HUES64 (cell line): ENCODE results near the gene DISC1.

Source experiments
- H3K27ac ChIP-seq: 2 replicates; pipeline ENCODE4 v1.7.0; 2013; ENCODE audit warnings: low read depth, low read length, inconsistent platforms
- H3K27me3 ChIP-seq: 2 replicates; pipeline ENCODE4 v1.6.1; 2013; ENCODE audit warnings: mild to moderate bottlenecking, low read length; ENCODE audit not compliant: insufficient read depth
- H3K36me3 ChIP-seq: 2 replicates; pipeline ENCODE4 v1.6.1; 2013; ENCODE audit warnings: mild to moderate bottlenecking, low read length; ENCODE audit not compliant: insufficient read depth
- H3K4me1 ChIP-seq: 2 replicates; pipeline ENCODE4 v1.6.1; 2013; ENCODE audit warnings: mild to moderate bottlenecking, low read length, moderate library complexity; ENCODE audit not compliant: insufficient read depth
- H3K4me3 ChIP-seq: 2 replicates; pipeline ENCODE4 v1.5.1; 2013; ENCODE audit warnings: mild to moderate bottlenecking, low read length, moderate library complexity
- H3K9ac ChIP-seq: 2 replicates; pipeline ENCODE4 v1.6.1; 2013; ENCODE audit warnings: mild to moderate bottlenecking, low read depth, low read length
- H3K9me3 ChIP-seq: 2 replicates; pipeline ENCODE4 v1.6.1; 2013; ENCODE audit warnings: low read depth, low read length; ENCODE audit not compliant: insufficient read depth
- WGBS: fragments of 150-250, 120-280 bp; methylation state at CpG from one replicate; pipeline ENCODE4 v1.1.7; 2013; ENCODE audit warnings: missing lambda C conversion rate; 5-methylcytosine and 5-hydroxymethylcytosine counted together

The DISC1 gene

DNA sequence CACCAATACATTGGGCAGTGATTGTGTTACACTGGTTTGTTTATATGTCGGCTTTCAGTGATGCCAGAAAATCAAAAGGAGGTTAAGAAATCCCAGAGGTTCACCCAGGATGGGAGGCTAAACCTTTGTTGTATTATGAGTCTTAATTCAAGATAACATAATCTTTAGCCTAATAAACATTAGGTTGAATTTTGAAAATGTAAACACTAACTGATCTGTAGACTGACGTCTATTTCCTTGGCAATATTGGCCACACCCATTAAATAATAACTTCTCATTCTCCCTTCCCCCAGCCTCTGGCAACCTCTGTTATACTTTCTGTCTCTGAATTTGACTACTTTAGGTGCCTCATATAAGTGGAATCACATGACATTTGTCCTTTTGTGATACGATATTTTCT lies 238.7 kb downstream of the DISC1 start:
- H3K4me3 ChIP-seq, result no peak overlapping the region
- H3K9me3 ChIP-seq, result no peaks in the 10 kb centered on the region
- no peak overlapping the region for H3K9ac ChIP-seq
- H3K27me3 ChIP-seq, result no peaks in the 10 kb centered on the region
- H3K36me3 ChIP-seq, result no peaks in the 10 kb centered on the region
- H3K4me1 ChIP-seq, result peaks cover 8% of the 10 kb centered on the region
- WGBS, result 94% methylated on average over 3 of the region's 3 CpGs
- no peak overlapping the region for H3K27ac ChIP-seq

DNA sequence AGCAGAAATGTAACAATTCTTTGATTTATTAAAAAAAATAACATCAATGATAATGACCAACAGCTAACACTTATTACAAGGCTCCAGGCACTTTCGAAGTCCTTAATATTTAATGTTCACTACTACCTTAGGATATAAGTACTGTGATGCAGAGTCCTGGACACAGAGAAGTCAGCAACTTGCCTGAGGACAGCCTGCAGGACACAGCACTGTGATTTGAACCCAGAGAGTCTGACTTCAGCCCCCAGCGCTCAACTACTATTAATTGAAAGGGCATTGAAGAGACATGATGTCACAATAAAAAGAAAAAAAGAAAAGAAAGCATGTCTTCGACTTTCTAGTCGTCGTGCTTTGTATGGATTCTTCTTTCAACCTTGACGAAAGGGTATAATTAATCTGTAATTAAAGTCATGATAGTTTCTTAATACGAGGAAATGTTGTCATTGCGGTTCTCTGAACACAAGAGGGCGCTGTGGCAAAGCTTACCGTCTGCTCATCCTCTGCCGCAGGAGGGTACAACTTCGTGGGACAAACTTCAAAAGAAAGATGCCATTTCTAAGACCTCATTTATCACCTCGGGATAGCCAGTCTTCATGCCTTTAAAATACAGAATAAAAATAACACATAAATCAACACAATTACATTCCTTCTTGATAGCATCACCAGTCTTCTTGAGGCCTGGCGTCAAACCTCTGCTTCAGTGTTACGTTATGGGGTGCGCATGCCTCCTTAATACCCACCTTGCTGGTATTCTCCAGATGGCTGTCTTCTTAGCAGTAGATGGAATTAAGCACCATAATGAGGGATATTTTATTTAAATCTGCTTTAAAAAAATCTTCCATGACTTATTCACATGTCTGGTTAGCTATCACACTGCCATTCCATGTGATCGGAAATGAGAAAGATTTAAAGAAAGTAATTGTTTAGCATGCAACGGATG lies 240.1 kb downstream of the DISC1 start:
- no peaks in the 10 kb centered on the region for H3K27me3 ChIP-seq
- H3K4me3 ChIP-seq, result no peak overlapping the region
- H3K36me3 ChIP-seq, result no peaks in the 10 kb centered on the region
- H3K27ac ChIP-seq, result no peak overlapping the region
- peaks cover 8% of the 10 kb centered on the region for H3K4me1 ChIP-seq
- WGBS, result 35% methylated on average over 17 of the region's 18 CpGs
- no peak overlapping the region for H3K9ac ChIP-seq
- H3K9me3 ChIP-seq, result no peaks in the 10 kb centered on the region

DNA sequence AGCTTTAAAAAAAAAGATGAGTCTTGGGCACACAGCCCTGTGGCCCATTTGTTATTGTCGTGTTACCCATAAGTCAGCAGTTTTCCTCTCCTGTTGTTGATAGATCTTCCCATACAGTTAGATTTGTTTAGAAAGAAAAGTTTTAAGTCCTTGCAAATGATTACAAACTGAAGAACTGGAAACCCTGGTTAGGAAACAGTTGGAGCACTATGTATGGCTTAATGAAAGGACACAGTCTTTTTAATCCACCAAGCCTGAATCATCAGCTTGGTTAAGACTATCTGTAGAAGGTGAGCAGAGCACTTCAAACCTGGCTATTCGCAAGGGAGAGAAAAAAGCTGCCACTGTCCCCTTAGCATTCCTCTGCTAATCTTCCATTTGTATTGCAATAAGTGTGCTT lies 241.0 kb downstream of the DISC1 start:
- Histone ChIP-seq H3K4me3 (no peak overlapping the region), H3K36me3 (no peaks in the 10 kb centered on the region), H3K27ac (no peak overlapping the region), H3K9me3 (no peaks in the 10 kb centered on the region), H3K4me1 (peaks cover 8% of the 10 kb centered on the region), H3K9ac (no peak overlapping the region), H3K27me3 (no peaks in the 10 kb centered on the region)
- 31% methylated on average over 2 of the region's 2 CpGs for WGBS

DNA sequence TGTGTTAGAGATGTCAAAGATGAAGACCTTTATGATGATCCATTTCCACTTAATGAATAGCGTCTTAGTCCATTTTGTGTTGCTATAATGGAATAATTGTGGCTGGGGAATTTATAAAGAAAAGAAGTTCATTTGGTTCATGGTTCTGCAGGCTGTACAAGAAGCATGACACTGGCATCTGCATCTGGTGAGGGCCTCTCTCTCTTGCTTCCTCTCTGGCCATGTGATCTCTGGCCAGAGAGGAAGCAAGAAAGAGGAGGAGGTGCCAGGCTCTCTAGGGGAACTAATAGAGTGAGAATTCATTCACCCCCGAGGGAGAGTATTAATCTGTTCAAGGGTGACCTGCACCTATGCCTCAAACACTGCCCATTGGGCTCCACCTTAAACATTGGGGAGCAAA lies 242.8 kb downstream of the DISC1 start:
- Histone ChIP-seq H3K9ac (no peak overlapping the region), H3K4me1 (peaks cover 8% of the 10 kb centered on the region), H3K4me3 (no peak overlapping the region), H3K9me3 (no peaks in the 10 kb centered on the region), H3K27ac (no peak overlapping the region), H3K36me3 (no peaks in the 10 kb centered on the region), H3K27me3 (no peaks in the 10 kb centered on the region)
- 94% methylated on average over 2 of the region's 2 CpGs for WGBS

DNA sequence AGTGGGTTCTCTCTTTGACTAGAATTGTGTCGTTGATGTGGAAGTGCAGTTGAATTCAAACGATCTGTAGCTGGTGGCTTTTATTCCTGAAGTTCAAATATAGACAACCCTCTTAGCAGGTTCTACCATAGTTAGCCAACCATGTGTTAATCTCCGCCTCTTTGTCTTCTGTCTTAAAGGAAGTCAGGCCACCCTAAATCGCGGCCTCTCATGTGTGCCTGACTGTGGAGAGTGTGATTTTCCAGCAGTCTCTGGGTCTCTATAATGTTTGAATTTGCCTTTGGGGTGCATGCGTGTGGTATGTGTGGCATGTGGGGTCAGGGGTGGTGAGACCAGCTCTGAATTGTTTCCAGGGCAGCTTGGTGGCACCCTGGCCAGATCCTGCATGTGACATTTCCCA lies 244.9 kb downstream of the DISC1 start:
- no peak overlapping the region for H3K9ac ChIP-seq
- H3K4me3 ChIP-seq, result no peak overlapping the region
- peaks cover 8% of the 10 kb centered on the region for H3K4me1 ChIP-seq
- no peak overlapping the region for H3K27ac ChIP-seq
- no peaks in the 10 kb centered on the region for H3K9me3 ChIP-seq
- no peaks in the 10 kb centered on the region for H3K36me3 ChIP-seq
- 92% methylated on average over 6 of the region's 6 CpGs for WGBS
- no peaks in the 10 kb centered on the region for H3K27me3 ChIP-seq

DNA sequence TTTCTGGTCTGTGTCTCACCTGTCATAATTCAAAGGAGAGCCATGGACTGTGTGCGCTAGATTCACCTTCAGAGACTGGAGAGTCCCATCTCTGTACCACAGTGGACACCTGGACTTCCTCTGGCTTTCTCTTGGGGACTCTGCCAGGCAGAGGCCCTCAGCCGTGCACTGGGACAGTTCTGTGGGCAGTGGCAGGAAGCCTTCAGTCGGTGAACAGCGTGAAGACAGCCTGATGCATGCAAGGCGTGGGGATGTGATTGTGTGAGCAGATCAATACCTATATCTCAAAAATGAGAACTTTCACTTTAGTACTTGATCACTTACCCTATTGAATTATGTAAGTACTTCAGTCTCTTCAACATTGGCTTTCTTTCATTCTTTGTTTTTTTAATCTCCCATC lies 245.3 kb downstream of the DISC1 start:
- no peaks in the 10 kb centered on the region for H3K36me3 ChIP-seq
- H3K27ac ChIP-seq, result no peak overlapping the region
- H3K27me3 ChIP-seq, result no peaks in the 10 kb centered on the region
- 85% methylated on average over 5 of the region's 5 CpGs for WGBS
- peaks cover 8% of the 10 kb centered on the region for H3K4me1 ChIP-seq
- H3K9ac ChIP-seq, result no peak overlapping the region
- H3K9me3 ChIP-seq, result no peaks in the 10 kb centered on the region
- no peak overlapping the region for H3K4me3 ChIP-seq

DNA sequence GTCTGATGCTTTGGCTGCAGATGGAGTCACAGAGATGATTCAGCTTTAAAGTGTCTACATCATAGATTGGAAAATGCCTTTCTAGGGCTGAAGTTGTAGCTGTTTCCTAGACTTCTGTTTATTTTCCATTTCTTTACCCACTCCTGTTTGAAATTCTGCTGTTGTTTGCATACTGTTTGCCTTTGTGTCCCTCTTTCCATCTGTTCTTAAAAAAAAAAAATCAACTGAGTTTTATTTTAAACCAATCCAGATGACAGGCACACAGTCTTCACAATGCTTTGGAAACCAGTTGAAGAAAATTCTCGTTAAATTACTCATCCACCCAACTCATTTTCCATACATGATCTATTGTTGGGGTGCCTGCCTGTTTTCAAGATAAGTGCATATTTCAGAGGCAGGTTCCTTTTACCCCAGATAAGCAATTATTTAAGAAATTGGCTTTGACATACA lies 245.9 kb downstream of the DISC1 start:
- Histone ChIP-seq H3K4me1 (peaks cover 7% of the 10 kb centered on the region), H3K9ac (no peak overlapping the region), H3K4me3 (no peak overlapping the region), H3K9me3 (no peaks in the 10 kb centered on the region), H3K36me3 (no peaks in the 10 kb centered on the region), H3K27me3 (no peaks in the 10 kb centered on the region), H3K27ac (no peak overlapping the region)
- WGBS, result 83% methylated on average over 1 of the region's 1 CpG

DNA sequence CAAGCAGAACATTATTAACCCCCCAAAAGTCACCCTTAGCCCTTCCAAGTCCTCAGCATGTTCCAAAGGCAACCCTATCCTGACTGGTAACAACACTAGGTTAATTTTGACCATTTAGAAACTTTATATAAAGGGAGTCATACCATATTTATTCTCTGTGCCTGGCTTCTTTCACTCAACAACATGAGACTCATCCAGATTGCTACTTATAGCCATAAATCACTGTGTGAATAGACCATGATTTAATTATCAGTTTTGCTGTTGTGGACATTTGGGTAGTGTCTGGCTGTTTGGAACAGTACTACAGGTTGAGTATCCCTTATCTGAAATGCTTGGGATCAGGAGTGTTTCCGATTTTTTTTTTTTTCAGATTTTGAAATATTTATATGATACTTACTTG lies 252.1 kb downstream of the DISC1 start:
- H3K27ac ChIP-seq, result no peak overlapping the region
- H3K4me3 ChIP-seq, result no peak overlapping the region
- no CpG with 5 or more reads among the region's 1 CpG for WGBS

DNA sequence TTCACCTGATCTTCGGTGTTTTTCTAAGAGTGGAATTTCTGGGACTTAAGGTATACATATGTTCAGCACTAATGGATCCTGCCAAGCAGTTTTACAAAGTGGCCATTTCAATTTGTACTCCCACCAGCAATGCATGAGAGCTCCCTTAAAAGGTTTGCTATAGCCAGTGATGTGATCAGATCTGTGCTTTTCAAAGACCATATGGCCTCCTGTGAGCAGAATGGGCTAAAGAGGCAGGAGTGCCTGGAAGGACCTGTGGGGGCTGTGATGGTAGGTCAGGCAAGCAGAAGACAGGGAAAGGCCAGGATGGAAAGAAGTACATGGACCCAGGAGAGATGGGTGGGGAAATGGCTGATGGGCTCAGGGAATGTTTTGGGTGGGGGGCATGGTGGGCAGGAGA lies 252.7 kb downstream of the DISC1 start:
- no peaks in the 10 kb centered on the region for H3K4me1 ChIP-seq
- no peaks in the 10 kb centered on the region for H3K36me3 ChIP-seq
- H3K27ac ChIP-seq, result no peak overlapping the region
- no peak overlapping the region for H3K4me3 ChIP-seq
- no peaks in the 10 kb centered on the region for H3K27me3 ChIP-seq
- no peaks in the 10 kb centered on the region for H3K9me3 ChIP-seq
- H3K9ac ChIP-seq, result no peak overlapping the region
- WGBS, result 100% methylated on average over 1 of the region's 1 CpG

More for the DNA sequence above, 252.1 kb downstream of the DISC1 start:
- Histone ChIP-seq H3K4me1 (no peaks in the 10 kb centered on the region), H3K36me3 (no peaks in the 10 kb centered on the region), H3K27me3 (no peaks in the 10 kb centered on the region), H3K9me3 (no peaks in the 10 kb centered on the region), H3K9ac (no peak overlapping the region)

DNA sequence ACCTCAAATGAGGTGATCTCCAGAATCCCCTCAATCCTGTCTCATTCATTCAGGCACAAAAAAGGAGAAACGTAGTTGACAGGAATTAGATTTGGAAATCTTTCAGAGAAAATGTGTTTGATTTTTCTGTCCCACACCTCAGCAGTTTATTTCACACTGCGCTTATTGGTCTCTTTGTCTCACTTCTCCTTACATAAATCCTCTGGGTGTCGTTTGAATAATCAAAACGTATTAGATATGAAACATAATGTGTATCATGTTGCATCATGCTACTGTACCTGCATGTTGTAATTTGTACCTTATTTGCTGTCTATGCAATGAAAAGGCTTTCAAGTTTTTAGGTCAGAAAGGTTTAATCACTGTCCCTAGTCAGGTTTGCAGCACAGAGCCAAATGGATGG lies 255.7 kb downstream of the DISC1 start:
- Histone ChIP-seq H3K4me3 (no peak overlapping the region), H3K27me3 (no peaks in the 10 kb centered on the region), H3K9me3 (no peaks in the 10 kb centered on the region), H3K4me1 (no peaks in the 10 kb centered on the region), H3K9ac (no peak overlapping the region), H3K27ac (no peak overlapping the region), H3K36me3 (no peaks in the 10 kb centered on the region)
- 96% methylated on average over 2 of the region's 4 CpGs for WGBS

DNA sequence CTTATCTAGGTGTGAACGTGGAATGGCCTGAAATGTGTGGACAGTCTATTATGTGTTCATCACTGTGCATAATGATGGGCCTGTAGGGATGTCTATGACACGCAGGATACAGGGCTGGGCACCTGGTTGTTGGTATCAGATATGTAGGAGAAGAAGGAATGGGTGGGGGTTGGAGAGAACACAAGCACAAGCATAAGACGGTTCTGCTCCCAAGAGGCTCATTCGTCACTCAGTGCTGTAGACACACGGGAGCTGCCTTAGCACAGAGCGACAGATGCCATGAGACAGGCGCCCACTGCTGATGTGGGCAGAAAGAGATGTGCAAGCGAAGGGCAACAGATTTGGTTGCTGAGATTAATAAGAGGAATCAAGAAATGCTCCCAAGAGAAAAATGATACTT lies 256.2 kb downstream of the DISC1 start:
- H3K9ac ChIP-seq, result no peak overlapping the region
- H3K27me3 ChIP-seq, result no peaks in the 10 kb centered on the region
- H3K36me3 ChIP-seq, result no peaks in the 10 kb centered on the region
- H3K4me1 ChIP-seq, result no peaks in the 10 kb centered on the region
- 96% methylated on average over 8 of the region's 8 CpGs for WGBS
- H3K27ac ChIP-seq, result no peak overlapping the region
- no peak overlapping the region for H3K4me3 ChIP-seq
- H3K9me3 ChIP-seq, result no peaks in the 10 kb centered on the region
